Measurements from ENCODE around the gene EIF4EBP2. TPM values are rescaled to one million over a fixed set of nuclear protein-coding genes. Genes with fewer than 3 reads are reported as not detected.

Gene EIF4EBP2
- total and polyA plus RNA-seq, 4 donors = 25.7 to 70.0 (median 33.0) TPM

DNA sequence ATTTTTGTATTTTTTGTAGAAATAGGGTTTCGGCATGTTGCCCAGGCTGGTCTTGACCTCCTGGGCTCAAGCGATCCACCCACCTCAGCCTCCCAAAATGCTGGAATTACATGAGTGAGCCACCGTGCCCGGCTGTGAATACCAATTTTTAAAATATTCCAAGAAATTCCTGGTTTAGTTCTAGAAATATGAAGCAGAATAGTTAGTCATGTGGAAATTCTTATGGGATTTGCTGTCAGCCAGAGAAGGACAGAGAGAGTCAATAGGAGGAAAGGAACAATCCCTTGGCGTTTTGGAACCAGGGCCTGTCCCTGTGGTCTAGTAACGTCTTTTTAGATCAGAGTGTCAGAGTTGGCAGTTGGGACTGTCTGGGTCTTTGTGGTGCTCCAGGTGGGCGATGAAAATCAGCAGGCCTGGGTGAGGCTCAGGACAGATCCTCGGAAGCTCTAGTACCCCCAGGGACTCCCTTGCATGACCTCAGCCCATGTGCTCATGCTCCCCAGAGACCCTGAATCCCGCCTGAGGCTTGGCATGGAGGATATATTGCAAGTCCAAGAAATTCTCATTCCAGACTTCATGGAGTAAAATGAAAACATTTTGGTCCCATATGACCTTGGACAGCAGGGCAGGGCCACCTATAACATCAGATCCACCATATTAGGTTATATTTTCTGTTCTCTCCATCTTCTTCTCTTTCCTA is 29.8 kb downstream of the EIF4EBP2 start:
- Histone ChIP-seq H3K9me3 (ENCODE audit: control insufficient read depth in 4 of 4, low read length in 3 of 4) (no peaks in the 10 kb centered on the region), H3K27ac (ENCODE audit: low read depth in 1 of 2, low read length in 2 of 2) (no peak overlapping the region), H3K27me3 (ENCODE audit: control insufficient read depth in 4 of 4, insufficient read depth in 4 of 4, low read length in 3 of 4) (no peaks in the 10 kb centered on the region), H3K36me3 (ENCODE audit: control insufficient read depth in 4 of 4, insufficient read depth in 3 of 4, low read depth in 1 of 4, low read length in 3 of 4) (peaks cover 0 to 5% (median 2%) of the 10 kb centered on the region in 4 donors), H3K9ac (ENCODE audit: low read depth in 1 of 2, low read length in 2 of 2) (no peak overlapping the region), H3K4me3 (ENCODE audit: low read depth in 1 of 3, low read length in 3 of 3) (no peak overlapping the region), H3K4me1 (ENCODE audit: control insufficient read depth in 4 of 4, insufficient read depth in 4 of 4, low read length in 3 of 4) (peaks cover 2 to 14% (median 9%) of the 10 kb centered on the region in 4 donors)
- WGBS = 94% methylated on average over 9 of the region's 9 CpGs
- no peak for DNase-seq (ENCODE audit: low spot score)
- TF ChIP-seq YY1 (IDR thresholded peaks at IDR 0.05) = no peak
- TF ChIP-seq FOXA2 (IDR thresholded peaks at IDR 0.05) = no peak
- no peak for TF ChIP-seq SP1 (IDR thresholded peaks at IDR 0.05)
- TF ChIP-seq, protein P1, sequence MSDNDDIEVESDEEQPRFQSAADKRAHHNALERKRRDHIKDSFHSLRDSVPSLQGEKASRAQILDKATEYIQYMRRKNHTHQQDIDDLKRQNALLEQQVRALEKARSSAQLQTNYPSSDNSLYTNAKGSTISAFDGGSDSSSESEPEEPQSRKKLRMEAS (IDR thresholded peaks at IDR 0.05) = no peak
- TF ChIP-seq, protein P2, sequence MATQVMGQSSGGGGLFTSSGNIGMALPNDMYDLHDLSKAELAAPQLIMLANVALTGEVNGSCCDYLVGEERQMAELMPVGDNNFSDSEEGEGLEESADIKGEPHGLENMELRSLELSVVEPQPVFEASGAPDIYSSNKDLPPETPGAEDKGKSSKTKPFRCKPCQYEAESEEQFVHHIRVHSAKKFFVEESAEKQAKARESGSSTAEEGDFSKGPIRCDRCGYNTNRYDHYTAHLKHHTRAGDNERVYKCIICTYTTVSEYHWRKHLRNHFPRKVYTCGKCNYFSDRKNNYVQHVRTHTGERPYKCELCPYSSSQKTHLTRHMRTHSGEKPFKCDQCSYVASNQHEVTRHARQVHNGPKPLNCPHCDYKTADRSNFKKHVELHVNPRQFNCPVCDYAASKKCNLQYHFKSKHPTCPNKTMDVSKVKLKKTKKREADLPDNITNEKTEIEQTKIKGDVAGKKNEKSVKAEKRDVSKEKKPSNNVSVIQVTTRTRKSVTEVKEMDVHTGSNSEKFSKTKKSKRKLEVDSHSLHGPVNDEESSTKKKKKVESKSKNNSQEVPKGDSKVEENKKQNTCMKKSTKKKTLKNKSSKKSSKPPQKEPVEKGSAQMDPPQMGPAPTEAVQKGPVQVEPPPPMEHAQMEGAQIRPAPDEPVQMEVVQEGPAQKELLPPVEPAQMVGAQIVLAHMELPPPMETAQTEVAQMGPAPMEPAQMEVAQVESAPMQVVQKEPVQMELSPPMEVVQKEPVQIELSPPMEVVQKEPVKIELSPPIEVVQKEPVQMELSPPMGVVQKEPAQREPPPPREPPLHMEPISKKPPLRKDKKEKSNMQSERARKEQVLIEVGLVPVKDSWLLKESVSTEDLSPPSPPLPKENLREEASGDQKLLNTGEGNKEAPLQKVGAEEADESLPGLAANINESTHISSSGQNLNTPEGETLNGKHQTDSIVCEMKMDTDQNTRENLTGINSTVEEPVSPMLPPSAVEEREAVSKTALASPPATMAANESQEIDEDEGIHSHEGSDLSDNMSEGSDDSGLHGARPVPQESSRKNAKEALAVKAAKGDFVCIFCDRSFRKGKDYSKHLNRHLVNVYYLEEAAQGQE (IDR thresholded peaks at IDR 0.05) = no peak

DNA sequence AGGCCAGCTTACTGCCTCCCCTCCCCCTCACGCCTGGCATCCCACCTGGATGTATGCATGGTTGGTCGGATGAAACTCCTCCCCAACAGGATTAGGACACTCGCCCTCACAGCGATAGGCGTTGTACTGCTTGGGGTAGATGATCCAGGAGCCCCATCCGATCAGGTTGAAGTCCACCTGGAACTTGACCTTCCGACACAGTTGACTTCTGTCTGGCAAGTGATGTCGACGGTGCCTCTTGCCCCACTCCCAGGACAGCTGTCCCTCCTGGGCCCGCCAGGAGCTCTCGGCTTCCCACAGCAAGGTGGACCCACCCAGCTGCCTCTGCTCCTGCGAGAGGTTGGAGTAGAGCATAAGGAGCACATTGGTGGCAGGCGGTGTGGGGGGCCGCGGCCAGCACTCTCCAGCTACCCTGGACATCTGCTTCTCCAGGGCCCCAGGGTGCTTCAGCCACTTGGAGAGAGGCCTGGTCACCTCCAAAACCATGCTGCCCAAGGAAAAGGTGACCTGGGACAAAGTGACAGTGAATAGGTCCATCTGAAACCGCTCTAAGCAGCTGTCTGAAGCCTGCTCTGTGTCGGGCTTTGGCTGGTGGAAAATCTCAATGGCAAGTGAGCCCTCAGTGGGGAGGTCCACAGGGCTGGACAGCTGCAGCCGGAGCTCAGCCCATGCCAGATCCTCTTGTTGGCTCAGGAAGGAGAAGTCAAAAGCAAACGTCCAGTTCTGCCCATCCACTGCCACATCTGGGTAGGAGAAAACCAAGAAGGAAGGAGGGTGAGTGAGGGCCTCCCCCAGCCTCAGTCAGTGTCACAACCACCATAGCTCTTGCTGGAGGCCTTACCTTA is 31.5 kb downstream of the EIF4EBP2 start:
- 88% methylated on average over 19 of the region's 19 CpGs for WGBS
- no peak overlapping the region for H3K9ac ChIP-seq (ENCODE audit: low read depth in 1 of 2, low read length in 2 of 2)
- H3K4me3 ChIP-seq (ENCODE audit: low read depth in 1 of 3, low read length in 3 of 3) = no peak overlapping the region
- H3K36me3 ChIP-seq (ENCODE audit: control insufficient read depth in 4 of 4, insufficient read depth in 3 of 4, low read depth in 1 of 4, low read length in 3 of 4) = no peaks in the 10 kb centered on the region
- DNase-seq (ENCODE audit: low spot score) = no peak
- TF ChIP-seq GABPA (IDR thresholded peaks at IDR 0.05 in 1 of 2, conservative IDR thresholded peaks at IDR 0.05 in 1 of 2) = no peak
- no peaks in the 10 kb centered on the region for H3K9me3 ChIP-seq (ENCODE audit: control insufficient read depth in 4 of 4, low read length in 3 of 4)
- peaks cover 0 to 3% (median 0%) of the 10 kb centered on the region in 4 donors for H3K27me3 ChIP-seq (ENCODE audit: control insufficient read depth in 4 of 4, insufficient read depth in 4 of 4, low read length in 3 of 4)
- no peak overlapping the region for H3K27ac ChIP-seq (ENCODE audit: low read depth in 1 of 2, low read length in 2 of 2)
- peaks cover 0 to 6% (median 4%) of the 10 kb centered on the region in 4 donors for H3K4me1 ChIP-seq (ENCODE audit: control insufficient read depth in 4 of 4, insufficient read depth in 4 of 4, low read length in 3 of 4)

DNA sequence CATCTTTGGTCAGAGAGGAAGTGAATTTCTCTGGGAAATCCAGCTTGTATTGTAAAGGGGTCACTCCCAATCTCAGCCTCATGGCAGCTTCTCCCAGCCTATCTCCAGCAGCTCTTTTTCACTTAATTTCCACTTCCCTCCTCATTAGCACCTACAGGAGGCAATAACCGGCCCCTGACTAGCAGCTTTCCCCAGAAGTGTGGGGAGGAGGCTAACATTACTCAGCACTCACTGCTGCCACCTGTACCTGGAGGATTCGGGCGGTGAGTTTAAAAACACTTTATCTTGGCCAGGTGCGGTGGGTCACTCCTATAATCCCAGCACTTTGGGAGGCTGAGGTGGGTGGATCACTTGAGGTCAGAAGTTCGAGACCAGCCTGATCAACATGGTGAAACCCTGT is 33.8 kb downstream of the EIF4EBP2 start:
- H3K36me3 ChIP-seq (ENCODE audit: control insufficient read depth in 4 of 4, insufficient read depth in 3 of 4, low read depth in 1 of 4, low read length in 3 of 4) = no peaks in the 10 kb centered on the region
- no peak overlapping the region for H3K27ac ChIP-seq (ENCODE audit: low read depth in 1 of 2, low read length in 2 of 2)
- DNase-seq (ENCODE audit: low spot score) = no peak
- 51% methylated on average over 5 of the region's 5 CpGs for WGBS
- H3K4me1 ChIP-seq (ENCODE audit: control insufficient read depth in 4 of 4, insufficient read depth in 4 of 4, low read length in 3 of 4) = peaks cover 3 to 14% (median 9%) of the 10 kb centered on the region in 4 donors
- H3K9ac ChIP-seq (ENCODE audit: low read depth in 1 of 2, low read length in 2 of 2) = no peak overlapping the region
- H3K4me3 ChIP-seq (ENCODE audit: low read depth in 1 of 3, low read length in 3 of 3) = no peak overlapping the region
- H3K27me3 ChIP-seq (ENCODE audit: control insufficient read depth in 4 of 4, insufficient read depth in 4 of 4, low read length in 3 of 4) = peaks cover 3 to 7% (median 5%) of the 10 kb centered on the region in 4 donors
- no peaks in the 10 kb centered on the region for H3K9me3 ChIP-seq (ENCODE audit: control insufficient read depth in 4 of 4, low read length in 3 of 4)
- no peak for TF ChIP-seq JUND (IDR thresholded peaks at IDR 0.05)
- no peak for TF ChIP-seq RXRA (IDR thresholded peaks at IDR 0.05)
- TF ChIP-seq, protein P2 (IDR thresholded peaks at IDR 0.05) = no peak
- TF ChIP-seq YY1 (IDR thresholded peaks at IDR 0.05) = no peak
- no peak for TF ChIP-seq NR2F2 (IDR thresholded peaks at IDR 0.05)
- no peak for TF ChIP-seq EGR1 (IDR thresholded peaks at IDR 0.05; ENCODE audit: low read depth in 2 of 2)
- TF ChIP-seq FOXA1 (IDR thresholded peaks at IDR 0.05) = no peak
- TF ChIP-seq, protein P3, sequence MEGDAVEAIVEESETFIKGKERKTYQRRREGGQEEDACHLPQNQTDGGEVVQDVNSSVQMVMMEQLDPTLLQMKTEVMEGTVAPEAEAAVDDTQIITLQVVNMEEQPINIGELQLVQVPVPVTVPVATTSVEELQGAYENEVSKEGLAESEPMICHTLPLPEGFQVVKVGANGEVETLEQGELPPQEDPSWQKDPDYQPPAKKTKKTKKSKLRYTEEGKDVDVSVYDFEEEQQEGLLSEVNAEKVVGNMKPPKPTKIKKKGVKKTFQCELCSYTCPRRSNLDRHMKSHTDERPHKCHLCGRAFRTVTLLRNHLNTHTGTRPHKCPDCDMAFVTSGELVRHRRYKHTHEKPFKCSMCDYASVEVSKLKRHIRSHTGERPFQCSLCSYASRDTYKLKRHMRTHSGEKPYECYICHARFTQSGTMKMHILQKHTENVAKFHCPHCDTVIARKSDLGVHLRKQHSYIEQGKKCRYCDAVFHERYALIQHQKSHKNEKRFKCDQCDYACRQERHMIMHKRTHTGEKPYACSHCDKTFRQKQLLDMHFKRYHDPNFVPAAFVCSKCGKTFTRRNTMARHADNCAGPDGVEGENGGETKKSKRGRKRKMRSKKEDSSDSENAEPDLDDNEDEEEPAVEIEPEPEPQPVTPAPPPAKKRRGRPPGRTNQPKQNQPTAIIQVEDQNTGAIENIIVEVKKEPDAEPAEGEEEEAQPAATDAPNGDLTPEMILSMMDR (IDR thresholded peaks at IDR 0.05; ENCODE audit: low read depth, low read length, missing input control) = no peak
- no peak for TF ChIP-seq FOXA2 (IDR thresholded peaks at IDR 0.05)
- no peak for TF ChIP-seq SP1 (IDR thresholded peaks at IDR 0.05)
- TF ChIP-seq GABPA (IDR thresholded peaks at IDR 0.05 in 1 of 2, conservative IDR thresholded peaks at IDR 0.05 in 1 of 2) = no peak
- TF ChIP-seq, protein P4, sequence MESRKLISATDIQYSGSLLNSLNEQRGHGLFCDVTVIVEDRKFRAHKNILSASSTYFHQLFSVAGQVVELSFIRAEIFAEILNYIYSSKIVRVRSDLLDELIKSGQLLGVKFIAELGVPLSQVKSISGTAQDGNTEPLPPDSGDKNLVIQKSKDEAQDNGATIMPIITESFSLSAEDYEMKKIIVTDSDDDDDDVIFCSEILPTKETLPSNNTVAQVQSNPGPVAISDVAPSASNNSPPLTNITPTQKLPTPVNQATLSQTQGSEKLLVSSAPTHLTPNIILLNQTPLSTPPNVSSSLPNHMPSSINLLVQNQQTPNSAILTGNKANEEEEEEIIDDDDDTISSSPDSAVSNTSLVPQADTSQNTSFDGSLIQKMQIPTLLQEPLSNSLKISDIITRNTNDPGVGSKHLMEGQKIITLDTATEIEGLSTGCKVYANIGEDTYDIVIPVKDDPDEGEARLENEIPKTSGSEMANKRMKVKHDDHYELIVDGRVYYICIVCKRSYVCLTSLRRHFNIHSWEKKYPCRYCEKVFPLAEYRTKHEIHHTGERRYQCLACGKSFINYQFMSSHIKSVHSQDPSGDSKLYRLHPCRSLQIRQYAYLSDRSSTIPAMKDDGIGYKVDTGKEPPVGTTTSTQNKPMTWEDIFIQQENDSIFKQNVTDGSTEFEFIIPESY (IDR thresholded peaks at IDR 0.05) = no peak
